Measurements from ENCODE around the gene TMEM255B.

GRCh38 chr13:113758651-113759524 lies at the start of gene TMEM255B:
- TF ChIP-seq, protein P1, sequence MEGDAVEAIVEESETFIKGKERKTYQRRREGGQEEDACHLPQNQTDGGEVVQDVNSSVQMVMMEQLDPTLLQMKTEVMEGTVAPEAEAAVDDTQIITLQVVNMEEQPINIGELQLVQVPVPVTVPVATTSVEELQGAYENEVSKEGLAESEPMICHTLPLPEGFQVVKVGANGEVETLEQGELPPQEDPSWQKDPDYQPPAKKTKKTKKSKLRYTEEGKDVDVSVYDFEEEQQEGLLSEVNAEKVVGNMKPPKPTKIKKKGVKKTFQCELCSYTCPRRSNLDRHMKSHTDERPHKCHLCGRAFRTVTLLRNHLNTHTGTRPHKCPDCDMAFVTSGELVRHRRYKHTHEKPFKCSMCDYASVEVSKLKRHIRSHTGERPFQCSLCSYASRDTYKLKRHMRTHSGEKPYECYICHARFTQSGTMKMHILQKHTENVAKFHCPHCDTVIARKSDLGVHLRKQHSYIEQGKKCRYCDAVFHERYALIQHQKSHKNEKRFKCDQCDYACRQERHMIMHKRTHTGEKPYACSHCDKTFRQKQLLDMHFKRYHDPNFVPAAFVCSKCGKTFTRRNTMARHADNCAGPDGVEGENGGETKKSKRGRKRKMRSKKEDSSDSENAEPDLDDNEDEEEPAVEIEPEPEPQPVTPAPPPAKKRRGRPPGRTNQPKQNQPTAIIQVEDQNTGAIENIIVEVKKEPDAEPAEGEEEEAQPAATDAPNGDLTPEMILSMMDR (conservative IDR thresholded peaks at IDR 0.05; ENCODE audit: low read length) = no peak
- TF ChIP-seq EZH2phosphoT487 (IDR thresholded peaks at IDR 0.05; ENCODE audit: borderline replicate concordance) = no peak
